Naive B cell (primary cell): ENCODE data around the gene PAQR8. TPM values are rescaled to one million over a fixed set of nuclear protein-coding genes. Genes with fewer than 3 reads are reported as not detected.

ENCODE experiments used
- ATAC-seq, 2 donors: fragments of 150-1000 bp; cut with Tn5 transposase; 2 replicates each; pipeline ENCODE4 v1.10.0; 2021; ENCODE audit warnings: low read depth in 2 of 2, mild to moderate bottlenecking in 2 of 2, moderate library complexity in 2 of 2
- DNase-seq: peaks from one replicate; pipeline ENCODE4 v3.0.0; 2022
- H3K27ac Mint-ChIP-seq, 6 donors: one replicate each; pipeline ENCODE4 v1.8.0; 2020 to 2022; ENCODE audit warnings: mild to moderate bottlenecking in 6 of 6, mixed read lengths in 6 of 6, moderate library complexity in 5 of 6, inconsistent platforms in 2 of 6
- H3K27me3 Mint-ChIP-seq, 3 donors: one replicate each; pipeline ENCODE4 v1.8.0; 2021 to 2022; ENCODE audit warnings: mixed read lengths in 3 of 3, mild to moderate bottlenecking in 1 of 3
- H3K36me3 Mint-ChIP-seq, 2 donors: one replicate each; pipeline ENCODE4 v1.8.0; 2020 to 2022; ENCODE audit warnings: mixed read lengths in 2 of 2, inconsistent platforms in 1 of 2, mild to moderate bottlenecking in 1 of 2
- H3K4me1 Mint-ChIP-seq, 3 donors: one replicate each; pipeline ENCODE4 v1.8.0; 2020 to 2022; ENCODE audit warnings: mixed read lengths in 3 of 3, inconsistent platforms in 1 of 3, mild to moderate bottlenecking in 1 of 3, moderate library complexity in 1 of 3
- H3K4me3 Mint-ChIP-seq, 8 donors: one replicate each; pipeline ENCODE4 v1.8.0; 2020 to 2022; ENCODE audit warnings: mild to moderate bottlenecking in 8 of 8, mixed read lengths in 8 of 8, moderate library complexity in 8 of 8, inconsistent platforms in 2 of 8
- H3K9me3 Mint-ChIP-seq, 7 donors: one replicate each; pipeline ENCODE4 v1.8.0; 2020 to 2022; ENCODE audit warnings: mixed read lengths in 7 of 7, mild to moderate bottlenecking in 5 of 7, inconsistent platforms in 2 of 7, moderate library complexity in 1 of 7
- polyA plus RNA-seq, 6 donors: library from polyadenylated mRNA; unstranded; fragments of 300-500 nt; fragmentation: Illumina TruSeq; gene quantifications; one replicate each; pipeline ENCODE4 v1.2.3, GENCODE V29; 2021; ENCODE audit warnings: low read depth in 6 of 6

Gene PAQR8
- 1 to 10 TPM; 2.4 to 6.2 (median 5.9) TPM for polyA plus RNA-seq

DNA sequence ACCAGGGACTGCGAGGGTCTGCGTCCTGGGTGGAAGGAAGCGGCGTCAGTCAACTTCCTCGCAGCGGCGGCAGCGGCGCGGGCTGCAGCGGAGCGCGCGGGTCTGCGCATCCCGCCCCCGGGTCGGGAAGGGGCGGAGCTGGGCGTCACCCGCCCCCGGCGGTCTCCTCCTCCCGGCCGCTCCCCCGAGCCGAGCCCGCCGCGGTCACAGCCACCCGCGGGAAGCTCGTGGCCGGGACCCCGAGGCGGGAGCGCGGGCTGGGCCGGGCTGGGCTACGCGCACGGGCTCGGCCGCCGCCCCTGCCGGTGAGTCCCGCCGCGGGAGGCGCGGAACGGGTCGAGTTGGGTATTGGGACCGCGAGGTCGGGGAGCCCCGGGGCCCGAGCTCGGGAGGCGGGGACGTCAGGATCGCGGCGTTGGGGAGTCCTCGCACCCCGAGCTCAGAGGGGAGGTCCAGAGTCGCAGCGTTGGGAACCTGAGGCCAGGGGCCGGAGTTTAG is at the start of gene PAQR8:
Gene PAQR8 (plus strand): TSS at position 207 of the 498 bp plus-strand sequence. CDS start 41,063 bp downstream, outside the sequence.
- peaks cover 21 to 29% (median 22%) of the 10 kb centered on the region in 3 donors for H3K4me1 Mint-ChIP-seq
- no peaks in the 10 kb centered on the region for H3K9me3 Mint-ChIP-seq
- no peaks in the 10 kb centered on the region for H3K36me3 Mint-ChIP-seq
- peak within 1 kb of the TSS; percentile 93 to 99 (median 96) for H3K27ac Mint-ChIP-seq
- H3K27me3 Mint-ChIP-seq: no peaks in the 10 kb centered on the region
- ATAC-seq (peak; percentile 85 to 86), DNase-seq (peak; percentile 84)
- peak within 1 kb of the TSS; percentile 94 to 99 (median 97) for H3K4me3 Mint-ChIP-seq

DNA sequence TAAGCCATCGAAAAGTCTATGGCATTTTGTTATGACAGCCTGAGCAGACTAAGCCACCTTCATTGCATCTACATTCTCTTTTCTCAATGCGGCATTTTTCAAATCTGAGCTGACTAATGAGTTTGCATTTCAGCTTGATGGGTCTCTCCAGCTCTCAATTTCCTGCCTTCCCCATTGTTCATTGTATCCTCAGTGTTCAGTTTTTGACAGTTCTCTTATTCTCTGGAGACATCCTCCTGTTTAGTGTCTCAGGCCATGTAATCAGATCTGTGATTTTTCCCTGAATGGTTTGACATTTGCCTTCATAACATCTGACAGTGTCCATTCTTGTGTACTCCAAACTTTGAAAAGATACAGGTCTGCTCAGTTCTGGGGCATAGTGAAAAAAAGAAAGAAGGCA is 49.5 kb upstream of the PAQR8 start:
- ATAC-seq: no peak
- Mint-ChIP-seq H3K4me1 (peaks cover 25 to 37% (median 27%) of the 10 kb centered on the region in 3 donors), H3K27me3 (no peaks in the 10 kb centered on the region), H3K27ac (peak overlapping the region in 1 of 6 donors; percentile 12), H3K36me3 (no peaks in the 10 kb centered on the region), H3K4me3 (no peak overlapping the region), H3K9me3 (peaks cover 0 to 3% (median 0%) of the 10 kb centered on the region in 7 donors)
- DNase-seq: no peak

DNA sequence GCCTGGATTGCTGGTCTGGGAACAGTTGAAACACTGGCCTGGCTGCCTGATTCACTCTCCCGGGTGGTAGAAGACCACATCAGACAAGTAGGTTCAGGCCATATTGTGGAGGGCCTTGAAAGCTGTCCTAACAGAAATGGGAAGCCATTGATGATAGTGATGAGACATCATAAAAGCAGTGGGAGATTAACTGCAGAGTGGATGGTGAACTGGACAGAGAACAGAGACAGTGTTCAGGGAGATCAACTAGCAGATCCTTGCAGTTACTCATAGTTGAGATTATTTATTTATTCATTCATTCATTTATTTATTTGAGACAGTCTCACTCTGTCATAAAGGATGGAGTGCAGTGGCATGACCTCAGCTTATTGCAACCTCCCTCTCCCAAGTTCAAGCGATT is 47.2 kb upstream of the PAQR8 start:
- H3K36me3 Mint-ChIP-seq: no peaks in the 10 kb centered on the region
- DNase-seq: no peak
- H3K27ac Mint-ChIP-seq: peak overlapping the region in 1 of 6 donors; percentile 14
- H3K9me3 Mint-ChIP-seq: peaks cover 0 to 2% (median 0%) of the 10 kb centered on the region in 7 donors
- H3K4me3 Mint-ChIP-seq: no peak overlapping the region
- ATAC-seq: no peak
- peaks cover 17 to 24% (median 21%) of the 10 kb centered on the region in 3 donors for H3K4me1 Mint-ChIP-seq
- no peaks in the 10 kb centered on the region for H3K27me3 Mint-ChIP-seq

DNA sequence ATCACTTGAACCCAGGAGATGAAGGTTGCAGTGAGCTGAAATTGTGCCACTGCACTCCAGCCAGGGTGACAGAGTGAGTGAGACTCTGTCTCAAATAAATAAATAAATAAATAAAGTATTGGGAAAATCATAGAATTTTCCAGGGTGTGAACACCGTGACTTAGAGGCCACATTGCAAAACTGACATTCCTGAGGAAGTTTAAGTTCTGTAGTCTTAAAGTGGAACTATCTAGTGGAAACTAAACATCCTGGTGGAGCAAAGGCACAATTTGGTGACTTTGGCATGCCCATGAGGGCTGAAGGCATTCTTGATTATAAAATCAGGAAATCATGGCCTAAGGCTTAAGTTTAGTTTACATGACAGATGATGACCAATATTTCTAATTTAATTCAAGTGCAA is 44.7 kb upstream of the PAQR8 start:
- Mint-ChIP-seq H3K4me3 (no peak overlapping the region), H3K4me1 (peaks cover 0 to 12% (median 8%) of the 10 kb centered on the region in 3 donors), H3K27me3 (no peaks in the 10 kb centered on the region), H3K36me3 (no peaks in the 10 kb centered on the region), H3K9me3 (peaks cover 0 to 2% (median 0%) of the 10 kb centered on the region in 7 donors), H3K27ac (no peak overlapping the region)
- ATAC-seq (no peak), DNase-seq (no peak)

DNA sequence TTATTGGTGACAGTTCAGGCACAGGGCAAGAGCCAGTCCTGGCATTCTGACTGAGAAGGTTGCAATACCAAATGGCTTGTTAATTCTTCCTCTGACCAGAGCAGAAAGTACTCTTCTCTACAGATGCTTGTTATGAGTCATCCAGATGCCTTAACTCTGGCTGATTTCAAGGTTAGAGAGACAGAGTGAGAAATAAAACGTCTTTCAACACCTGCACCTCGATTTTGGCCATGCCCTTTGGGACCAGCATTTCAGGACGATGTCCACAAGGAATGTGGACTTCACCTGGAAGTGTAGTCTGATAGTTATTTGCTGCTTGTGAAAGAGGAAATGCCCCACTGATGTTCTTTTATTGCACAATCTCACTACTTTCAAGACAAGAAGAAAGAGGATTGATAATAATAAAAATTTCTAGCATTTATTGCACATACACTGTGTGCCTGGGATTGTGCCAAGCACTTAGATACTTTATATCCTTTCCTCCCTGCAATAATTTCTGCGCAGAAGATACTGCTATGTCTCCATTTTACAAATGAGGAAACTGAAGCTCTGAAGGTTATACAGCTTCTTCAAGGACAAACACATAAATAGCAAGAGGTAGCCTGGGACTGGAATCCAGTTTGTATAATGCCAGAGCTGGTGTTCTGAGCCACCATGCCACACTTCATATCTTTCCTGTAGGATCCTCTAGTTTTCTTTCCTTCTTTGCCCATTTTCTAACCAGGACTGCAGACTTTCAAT is 43.9 kb upstream of the PAQR8 start:
- DNase-seq (no peak), ATAC-seq (no peak)
- H3K27me3 Mint-ChIP-seq: no peaks in the 10 kb centered on the region
- H3K4me1 Mint-ChIP-seq: peaks cover 0 to 12% (median 8%) of the 10 kb centered on the region in 3 donors
- H3K36me3 Mint-ChIP-seq: no peaks in the 10 kb centered on the region
- H3K4me3 Mint-ChIP-seq: no peak overlapping the region
- H3K27ac Mint-ChIP-seq: peak overlapping the region in 2 of 6 donors; percentile 17 to 28
- H3K9me3 Mint-ChIP-seq: peaks cover 0 to 2% (median 0%) of the 10 kb centered on the region in 7 donors

DNA sequence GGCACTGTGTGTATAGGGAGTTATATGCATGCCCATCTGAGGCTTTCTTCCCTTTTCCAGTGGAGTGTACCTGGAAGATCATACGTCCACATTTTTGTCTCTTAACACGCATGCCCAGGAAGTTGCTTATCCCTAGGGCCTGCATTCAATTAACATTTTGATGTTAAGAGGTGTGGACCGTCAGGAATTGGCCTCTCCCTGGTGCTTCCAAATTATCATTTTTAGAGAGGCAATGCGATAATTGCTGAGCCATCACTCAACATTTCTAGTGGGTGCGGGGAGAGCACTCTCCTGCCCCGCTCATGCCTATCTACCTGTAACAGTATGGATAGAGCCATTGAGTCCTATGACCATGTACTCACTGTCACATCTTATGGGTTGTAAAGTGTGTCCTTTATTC is 37.8 kb upstream of the PAQR8 start:
- DNase-seq (no peak), ATAC-seq (no peak)
- no peaks in the 10 kb centered on the region for H3K27me3 Mint-ChIP-seq
- H3K4me3 Mint-ChIP-seq: no peak overlapping the region
- peaks cover 0 to 1% (median 0%) of the 10 kb centered on the region in 7 donors for H3K9me3 Mint-ChIP-seq
- H3K4me1 Mint-ChIP-seq: peaks cover 0 to 5% (median 4%) of the 10 kb centered on the region in 3 donors
- no peaks in the 10 kb centered on the region for H3K36me3 Mint-ChIP-seq
- no peak overlapping the region for H3K27ac Mint-ChIP-seq

GRCh38 chr6:52325695-52326471 is 36.1 kb upstream of the PAQR8 start:
- ATAC-seq: no peak
- Mint-ChIP-seq H3K4me1 (peaks cover 0 to 7% (median 5%) of the 10 kb centered on the region in 3 donors), H3K27me3 (no peaks in the 10 kb centered on the region), H3K9me3 (peaks cover 0 to 1% (median 0%) of the 10 kb centered on the region in 7 donors), H3K36me3 (no peaks in the 10 kb centered on the region), H3K4me3 (no peak overlapping the region), H3K27ac (no peak overlapping the region)
- DNase-seq: no peak

DNA sequence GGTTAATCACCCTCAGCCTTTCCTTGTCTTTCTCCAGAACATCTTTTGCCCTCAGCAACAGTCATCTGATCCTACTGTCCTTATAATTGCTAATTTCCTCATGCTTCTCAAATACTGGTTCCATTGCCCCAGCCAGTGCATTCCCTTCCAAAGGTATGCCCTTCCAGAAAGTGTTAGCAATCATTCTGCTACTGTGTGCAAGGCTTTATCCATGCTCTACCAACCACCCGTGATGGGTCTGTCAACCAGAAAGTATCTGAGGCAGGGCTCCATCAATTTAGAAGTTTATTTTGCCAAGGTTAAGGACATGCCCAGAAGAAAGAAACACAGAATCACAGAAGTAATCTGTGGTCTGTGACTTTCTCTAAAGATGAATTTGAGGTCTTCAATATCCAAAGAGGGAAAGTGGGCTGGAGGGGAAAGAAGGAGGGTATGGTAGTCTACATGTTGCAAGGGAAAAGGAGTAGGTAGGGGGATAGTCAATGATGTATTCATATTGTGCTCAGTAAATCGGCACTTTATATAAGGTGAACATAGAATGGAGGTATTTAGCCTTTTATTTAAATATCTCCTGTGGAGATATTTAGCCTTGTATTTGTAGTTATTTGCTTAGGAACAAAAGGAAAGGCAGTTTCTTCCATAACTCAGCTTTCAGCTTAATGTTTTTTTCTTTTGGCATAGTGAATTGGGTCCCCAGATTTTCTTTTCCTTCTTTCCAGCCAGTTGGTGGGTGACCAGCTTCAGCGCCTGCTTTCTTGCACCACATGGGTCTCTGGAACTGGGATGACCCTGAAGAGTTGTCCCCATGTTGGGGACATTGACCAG is 35.2 kb upstream of the PAQR8 start:
- no peaks in the 10 kb centered on the region for H3K27me3 Mint-ChIP-seq
- DNase-seq (no peak), ATAC-seq (no peak)
- peaks cover 0 to 1% (median 0%) of the 10 kb centered on the region in 7 donors for H3K9me3 Mint-ChIP-seq
- H3K36me3 Mint-ChIP-seq: no peaks in the 10 kb centered on the region
- peaks cover 0 to 7% (median 5%) of the 10 kb centered on the region in 3 donors for H3K4me1 Mint-ChIP-seq
- peak overlapping the region in 2 of 6 donors; percentile 48 to 51 for H3K27ac Mint-ChIP-seq
- H3K4me3 Mint-ChIP-seq: no peak overlapping the region

GRCh38 chr6:52328303-52328662 is 33.7 kb upstream of the PAQR8 start:
- Mint-ChIP-seq H3K9me3 (peaks cover 0 to 1% (median 0%) of the 10 kb centered on the region in 7 donors), H3K27ac (no peak overlapping the region), H3K27me3 (no peaks in the 10 kb centered on the region), H3K4me3 (no peak overlapping the region), H3K36me3 (no peaks in the 10 kb centered on the region), H3K4me1 (peaks cover 5 to 13% (median 9%) of the 10 kb centered on the region in 3 donors)
- no peak for ATAC-seq
- no peak for DNase-seq

DNA sequence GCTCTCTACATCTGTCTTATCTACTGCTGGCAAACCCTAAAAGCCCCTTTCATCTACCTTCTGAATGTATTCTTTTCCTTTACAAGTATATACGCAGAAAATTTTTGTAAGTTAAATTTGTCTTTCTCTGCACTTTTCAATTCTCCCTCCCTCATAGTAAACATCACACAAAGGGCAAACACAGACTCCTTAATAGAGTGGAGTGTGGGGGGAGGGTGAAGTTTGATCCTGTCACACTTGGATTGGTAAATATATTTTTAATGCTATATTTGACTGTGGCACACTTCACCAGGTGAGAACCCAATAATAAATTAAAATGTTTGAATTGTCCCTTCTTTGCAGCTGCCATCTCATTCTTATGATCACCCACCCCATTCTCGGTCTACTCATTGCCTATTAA is 33.2 kb upstream of the PAQR8 start:
- Mint-ChIP-seq H3K27ac (peak overlapping the region in 1 of 6 donors; percentile 24), H3K27me3 (no peaks in the 10 kb centered on the region), H3K4me3 (no peak overlapping the region), H3K4me1 (peaks cover 9 to 17% (median 14%) of the 10 kb centered on the region in 3 donors), H3K9me3 (peaks cover 0 to under 1% (median 0%) of the 10 kb centered on the region in 7 donors), H3K36me3 (no peaks in the 10 kb centered on the region)
- no peak for DNase-seq
- ATAC-seq: no peak

DNA sequence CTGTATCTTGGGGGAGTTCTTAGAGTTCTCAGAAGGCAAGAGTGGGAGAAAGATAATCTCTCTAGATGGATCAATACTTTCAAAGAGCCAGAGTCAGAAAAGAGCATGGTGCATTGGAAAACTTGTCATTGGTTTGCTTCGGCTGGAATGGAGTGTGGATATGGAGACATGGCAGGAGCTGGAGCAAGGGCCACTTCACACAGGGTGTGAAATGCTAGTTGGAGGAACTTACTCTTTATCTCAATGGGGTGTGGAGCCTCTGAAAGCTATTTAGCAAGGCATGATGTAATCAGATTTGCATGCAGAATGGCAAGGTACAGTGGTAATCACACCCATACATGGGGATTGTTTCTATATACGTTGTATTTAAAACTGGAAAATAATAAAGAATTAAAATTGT is 31.5 kb upstream of the PAQR8 start:
- DNase-seq (no peak), ATAC-seq (peak in 1 of 2 donors; percentile 45)
- H3K4me1 Mint-ChIP-seq: peaks cover 16 to 24% (median 22%) of the 10 kb centered on the region in 3 donors
- H3K36me3 Mint-ChIP-seq: no peaks in the 10 kb centered on the region
- H3K4me3 Mint-ChIP-seq: no peak overlapping the region
- no peaks in the 10 kb centered on the region for H3K9me3 Mint-ChIP-seq
- no peaks in the 10 kb centered on the region for H3K27me3 Mint-ChIP-seq
- H3K27ac Mint-ChIP-seq: no peak overlapping the region

DNA sequence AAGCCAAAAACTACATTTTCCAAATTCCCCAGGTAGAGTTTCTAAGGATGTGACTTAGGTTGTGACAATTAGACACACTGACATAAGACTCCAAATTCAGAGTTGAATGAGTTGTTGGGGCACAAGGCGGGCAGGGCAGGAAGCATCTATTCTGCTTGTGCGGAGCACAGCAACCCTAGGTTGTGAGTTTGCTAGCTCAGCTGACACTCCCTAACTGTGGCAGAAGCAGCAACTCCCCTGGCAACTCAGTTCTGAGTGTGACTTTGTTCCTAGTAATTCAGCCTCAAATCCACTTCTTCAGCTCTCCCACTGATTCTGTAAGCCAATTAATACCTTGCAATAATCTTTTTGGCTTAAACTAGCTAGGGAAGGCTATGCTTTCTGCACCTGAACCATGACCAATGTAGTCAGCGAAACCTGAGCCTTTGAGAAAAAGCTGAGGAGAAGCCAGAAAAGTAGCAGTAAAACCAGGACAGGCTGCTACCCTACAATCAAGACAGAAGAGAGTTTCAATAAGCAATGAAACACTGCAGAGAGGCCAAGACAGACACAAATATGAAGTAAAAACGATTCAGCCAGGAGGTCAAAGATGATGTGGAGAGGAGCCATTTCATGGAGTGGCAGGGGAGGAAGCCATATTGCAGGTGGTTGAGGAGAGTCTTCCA is 30.0 kb upstream of the PAQR8 start:
- H3K27me3 Mint-ChIP-seq: no peaks in the 10 kb centered on the region
- DNase-seq (no peak), ATAC-seq (no peak)
- peaks cover 16 to 24% (median 17%) of the 10 kb centered on the region in 3 donors for H3K4me1 Mint-ChIP-seq
- no peaks in the 10 kb centered on the region for H3K36me3 Mint-ChIP-seq
- peak overlapping the region in 1 of 6 donors; percentile 49 for H3K27ac Mint-ChIP-seq
- no peak overlapping the region for H3K4me3 Mint-ChIP-seq
- H3K9me3 Mint-ChIP-seq: no peaks in the 10 kb centered on the region
